GM19372 (cell line): ENCODE measurements around the gene KCND3.
A peak's percentile ranks its signal among the peaks of the same experiment; 100 is the strongest.

Experiments
- ATAC-seq: cut with Tn5 transposase; IDR thresholded peaks from one replicate; pipeline ENCODE4 v1.9.1; 2021; ENCODE audit warnings: mild to moderate bottlenecking, low read depth, moderate library complexity; ENCODE audit not compliant: unreplicated experiment

The KCND3 gene

DNA sequence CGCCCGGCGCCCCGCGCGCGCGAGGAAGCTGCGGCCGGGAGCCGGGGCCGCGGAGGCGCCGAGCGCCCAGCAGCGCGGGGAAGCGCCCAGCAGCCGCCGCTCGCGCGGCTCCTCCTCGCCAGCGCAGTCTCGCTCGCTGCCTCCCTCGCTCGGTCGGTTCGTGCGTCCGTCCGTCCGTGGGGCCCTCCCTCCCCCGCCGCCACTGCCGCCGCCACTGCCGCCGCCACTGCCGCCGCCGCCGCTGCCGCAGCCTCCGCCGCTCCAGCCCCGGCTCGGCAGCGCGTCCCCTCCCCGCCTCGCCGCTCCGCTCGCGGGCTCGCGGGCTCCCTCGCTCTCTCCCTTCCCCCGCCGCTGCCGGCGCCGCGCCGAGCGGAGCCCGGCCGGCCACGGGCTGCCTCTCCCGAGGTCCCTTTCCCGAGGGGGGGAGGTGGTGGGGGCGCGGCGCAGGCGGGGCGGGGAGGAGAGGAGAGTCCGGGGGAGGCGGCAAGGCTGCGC is at the start of gene KCND3:
KCND3 (minus strand) TSS at position 138 of the 495 bp plus-strand sequence.
- peak; percentile 50 for ATAC-seq

- ATAC-seq, result no peak
Observed at GRCh38 chr1:112034277-112034676, 44.8 kb upstream of the KCND3 start.

GRCh38 chr1:112033439-112034120 is 44.1 kb upstream of the KCND3 start:
- ATAC-seq, result no peak

GRCh38 chr1:112030157-112030556 is 40.7 kb upstream of the KCND3 start:
- no peak for ATAC-seq

DNA sequence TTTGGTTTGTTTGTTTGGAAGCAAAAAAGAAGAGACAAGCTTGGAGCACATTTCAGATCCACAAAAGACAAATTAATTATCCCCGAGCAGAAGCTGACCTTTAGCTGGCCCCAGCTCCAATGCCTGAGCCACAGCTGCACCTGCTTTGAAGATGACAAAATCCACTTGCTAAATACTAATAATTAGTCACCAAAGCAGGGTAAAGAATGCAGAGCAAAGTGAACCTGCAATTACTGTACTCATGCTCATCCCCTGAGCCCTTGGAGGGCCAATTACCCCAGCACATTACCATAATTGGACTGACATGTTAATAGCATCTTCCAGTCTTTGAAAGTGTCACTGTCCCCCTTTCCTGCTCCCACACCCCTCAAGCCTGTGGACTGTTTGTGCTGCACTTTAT is 38.2 kb upstream of the KCND3 start:
- ATAC-seq, result no peak

DNA sequence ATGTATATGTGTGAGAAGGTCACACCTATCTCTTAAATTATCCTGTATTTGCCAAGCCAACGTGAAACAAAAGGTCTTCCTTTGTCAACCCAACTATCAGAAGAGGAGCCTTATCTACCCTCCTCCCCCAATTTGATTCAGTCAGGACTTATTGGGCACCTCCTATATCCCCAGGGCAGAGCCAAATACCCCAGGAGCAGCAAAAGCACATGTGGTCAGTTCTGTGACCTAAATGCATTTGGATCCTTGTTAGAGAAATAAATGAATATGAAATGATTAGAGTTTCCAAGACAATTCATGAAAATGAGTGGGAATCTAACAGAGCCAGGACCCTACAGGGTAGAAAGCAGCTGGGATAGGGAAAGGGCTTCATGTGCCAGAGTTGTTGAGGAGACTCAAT is 37.0 kb upstream of the KCND3 start:
- ATAC-seq, result no peak

- ATAC-seq, result no peak
Observed at GRCh38 chr1:112026016-112026415, 36.5 kb upstream of the KCND3 start.

DNA sequence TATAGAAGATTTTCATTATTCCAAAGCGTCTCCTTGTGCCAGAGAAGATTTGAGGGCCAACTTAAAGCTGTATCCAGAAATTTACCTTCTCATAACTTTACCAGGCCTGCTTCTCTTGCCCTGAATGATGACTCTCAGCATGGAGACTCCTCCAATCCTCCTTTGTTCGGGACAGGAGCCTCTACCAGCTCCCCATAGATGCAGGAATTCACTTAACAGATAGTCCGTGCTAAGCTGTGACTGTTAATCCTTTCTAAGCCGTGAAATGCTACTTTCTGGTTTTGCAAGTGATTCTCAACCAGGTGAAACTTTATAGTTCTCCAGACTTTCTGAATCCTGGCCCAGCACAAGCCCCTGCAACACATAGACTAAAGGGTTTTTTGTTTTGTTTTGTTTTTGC is 31.8 kb upstream of the KCND3 start:
- no peak for ATAC-seq

GRCh38 chr1:112017183-112017582 is 27.7 kb upstream of the KCND3 start:
- ATAC-seq, result no peak

DNA sequence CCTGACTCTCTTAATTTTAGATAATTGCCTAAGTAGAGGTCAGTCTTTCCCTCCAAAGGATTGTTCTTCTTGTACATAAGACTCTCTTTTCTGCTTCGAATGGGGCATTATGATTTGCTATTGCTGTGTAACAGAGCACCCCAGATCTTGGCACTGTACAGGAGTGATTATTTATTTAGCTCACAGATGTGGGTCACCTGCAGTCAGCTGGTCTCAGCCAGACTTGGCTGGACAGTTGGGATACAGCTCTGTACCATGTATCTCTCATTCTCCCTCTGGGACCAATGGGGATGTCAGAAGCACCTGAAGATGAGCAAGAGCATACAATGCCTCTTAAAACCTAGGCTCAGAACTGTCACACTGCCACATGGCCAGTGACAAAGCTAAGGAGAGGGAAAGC is 23.4 kb upstream of the KCND3 start:
- no peak for ATAC-seq

DNA sequence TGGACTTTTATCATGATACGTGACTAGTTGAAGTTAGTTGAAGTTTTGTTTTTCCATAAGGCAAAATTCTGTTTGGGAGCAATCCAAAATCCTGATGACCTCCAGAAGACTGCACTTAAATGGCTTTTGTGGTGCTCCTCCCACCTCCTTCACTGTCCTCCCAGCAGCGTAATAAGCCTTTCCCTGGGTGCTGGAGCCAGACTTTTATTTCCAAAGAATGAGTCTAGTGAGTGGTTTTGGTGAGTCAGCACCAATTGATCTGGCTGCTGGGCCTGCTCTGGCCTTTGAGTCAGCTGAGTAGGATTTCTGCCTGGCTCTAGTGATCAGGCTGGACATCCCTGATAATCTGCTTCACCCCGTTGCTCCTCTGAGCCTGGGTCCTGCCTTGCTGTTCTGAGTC is 21.7 kb upstream of the KCND3 start:
- no peak for ATAC-seq

DNA sequence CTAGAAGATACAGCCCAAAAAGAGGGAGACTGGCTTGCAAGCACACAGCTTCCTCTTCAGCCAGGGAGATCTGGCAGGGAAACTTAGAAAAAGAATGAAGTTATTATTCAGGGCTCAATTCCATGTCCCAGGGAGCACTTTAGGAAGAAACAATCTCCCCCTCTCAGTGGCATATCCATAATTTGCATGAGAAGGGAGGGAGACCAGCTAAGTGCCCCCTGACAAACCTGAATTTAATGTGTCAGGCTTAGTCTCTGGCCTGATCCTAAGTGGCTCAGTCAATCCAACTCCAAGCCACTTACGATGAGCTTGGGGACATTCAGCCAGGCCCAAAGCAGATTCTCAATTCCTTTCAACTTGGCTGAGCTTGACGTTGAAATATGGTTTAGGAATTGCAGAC is 17.7 kb upstream of the KCND3 start:
- no peak for ATAC-seq

DNA sequence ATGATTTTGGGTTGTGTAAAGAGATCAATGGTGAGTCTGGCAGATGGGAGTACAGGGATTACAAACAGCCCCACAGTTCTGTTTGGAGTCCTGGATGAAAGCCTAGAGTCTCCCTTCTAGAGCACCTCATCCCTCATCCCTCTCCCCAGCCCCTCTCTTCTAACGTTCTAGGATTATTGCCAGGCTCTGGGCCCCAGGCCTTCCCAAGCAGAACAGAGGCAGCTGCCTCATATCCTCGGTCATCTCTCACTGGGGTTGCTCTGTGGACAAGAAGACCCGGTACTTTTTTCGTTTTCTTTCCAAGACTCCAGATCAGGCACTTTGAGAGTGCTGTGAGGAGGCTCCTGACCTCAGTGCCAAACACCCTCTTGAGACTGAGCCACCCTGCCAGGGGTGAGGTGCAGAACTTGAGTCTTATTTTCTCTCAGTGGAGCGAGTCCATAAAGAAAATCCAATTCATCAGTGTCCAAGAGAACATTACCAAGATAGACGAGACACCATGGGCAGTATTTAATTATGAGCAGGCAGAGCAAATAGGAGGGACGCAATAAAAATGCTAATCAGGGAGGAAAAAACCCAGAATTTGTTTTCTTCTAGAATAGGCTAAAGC is 17.1 kb upstream of the KCND3 start:
- no peak for ATAC-seq

DNA sequence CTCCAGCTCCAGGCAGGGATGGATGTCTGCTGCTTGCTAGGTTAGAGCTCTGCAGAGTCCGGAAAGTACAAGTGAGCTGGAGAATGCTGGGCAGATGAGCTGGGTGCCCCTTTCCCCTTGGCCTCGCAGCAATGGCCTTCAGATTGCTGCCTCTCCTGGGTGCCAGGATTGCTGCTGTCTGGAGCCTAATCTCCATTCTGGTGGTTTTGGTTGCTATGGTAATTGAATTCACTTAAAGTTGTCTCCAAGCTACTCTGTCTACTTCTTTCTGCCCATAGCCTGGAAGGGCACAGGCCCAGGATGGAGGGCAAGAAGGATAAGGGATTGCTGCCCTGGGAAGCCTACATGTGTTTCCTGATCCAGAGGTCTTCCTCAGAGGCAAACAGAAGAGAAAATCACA is 14.6 kb upstream of the KCND3 start:
- no peak for ATAC-seq

- no peak for ATAC-seq
Observed at GRCh38 chr1:112002514-112002913, 13.0 kb upstream of the KCND3 start.

DNA sequence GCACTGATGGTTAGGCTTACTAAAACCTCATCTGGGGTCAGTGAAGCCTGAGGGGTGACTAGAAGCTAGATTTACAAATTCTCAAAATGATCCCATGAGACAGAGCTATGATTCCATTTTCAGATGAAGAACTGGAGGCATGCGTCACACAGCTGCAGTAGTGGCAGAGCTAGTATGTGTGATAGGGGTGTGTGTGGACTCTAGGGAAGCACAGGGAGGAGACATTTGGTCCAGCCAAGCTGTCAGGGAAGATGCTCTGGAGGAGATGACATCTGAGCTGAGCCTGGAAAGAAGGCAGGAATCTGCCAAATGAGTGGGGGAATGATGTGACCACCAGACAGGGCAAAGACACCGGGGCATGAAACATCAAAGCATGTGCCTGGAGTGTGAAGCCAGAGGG is 12.0 kb upstream of the KCND3 start:
- ATAC-seq, result no peak

DNA sequence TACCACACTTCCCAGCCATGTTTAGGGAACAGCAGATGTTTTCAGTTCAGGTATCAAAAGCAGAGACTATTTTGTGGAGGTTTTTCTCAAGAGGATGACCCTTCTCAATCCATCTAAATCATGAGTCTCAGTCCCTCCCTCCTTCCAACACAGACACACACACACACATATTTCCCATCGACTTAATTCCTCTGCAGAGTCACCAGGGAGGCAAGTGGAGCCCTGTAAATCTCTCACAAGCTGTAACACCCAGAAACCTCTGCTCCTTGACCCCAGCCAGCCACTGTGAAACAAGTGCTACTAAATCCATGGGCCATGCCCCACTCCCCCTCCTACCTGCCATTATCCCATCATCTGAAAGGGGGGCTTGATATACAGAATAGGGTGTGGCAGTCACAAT is 10.6 kb upstream of the KCND3 start:
- no peak for ATAC-seq

DNA sequence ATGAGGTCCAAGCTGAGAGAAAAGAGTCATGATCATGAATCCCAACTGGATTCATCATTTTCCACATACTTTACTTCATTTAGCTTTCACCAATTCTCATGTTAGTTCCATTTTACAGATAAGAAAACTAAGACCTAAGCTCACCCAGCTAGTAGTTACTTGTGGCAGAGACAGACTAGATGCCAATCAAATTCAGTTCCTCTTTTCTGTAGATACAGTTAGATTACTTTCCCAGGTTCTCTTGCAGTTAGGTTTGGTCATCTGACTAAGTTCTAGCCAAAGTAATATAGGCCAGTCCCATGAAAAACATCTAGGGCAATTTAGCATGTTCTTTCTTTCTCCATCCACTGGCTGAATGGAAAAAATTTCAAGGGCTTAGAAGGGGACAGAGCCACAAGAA is 8.9 kb upstream of the KCND3 start:
- ATAC-seq, result no peak

GRCh38 chr1:111992476-111992875 is 3.0 kb upstream of the KCND3 start:
- ATAC-seq, result no peak

GRCh38 chr1:111990878-111991718 is 1.6 kb upstream of the KCND3 start:
- ATAC-seq, result no peak
